8988T (cell line): ENCODE results near the gene ETV7.
A peak's percentile ranks its signal among the peaks of the same experiment; 100 is the strongest.
"Not testable (repeated sequence)": the region's sequence is repeated elsewhere in the genome, so short reads cannot be mapped to it uniquely, and the experiment has no call there.

Experiments used
- DNase-seq: peaks from one replicate; pipeline ENCODE4 v3.0.0; 2011

ETV7 gene

DNA sequence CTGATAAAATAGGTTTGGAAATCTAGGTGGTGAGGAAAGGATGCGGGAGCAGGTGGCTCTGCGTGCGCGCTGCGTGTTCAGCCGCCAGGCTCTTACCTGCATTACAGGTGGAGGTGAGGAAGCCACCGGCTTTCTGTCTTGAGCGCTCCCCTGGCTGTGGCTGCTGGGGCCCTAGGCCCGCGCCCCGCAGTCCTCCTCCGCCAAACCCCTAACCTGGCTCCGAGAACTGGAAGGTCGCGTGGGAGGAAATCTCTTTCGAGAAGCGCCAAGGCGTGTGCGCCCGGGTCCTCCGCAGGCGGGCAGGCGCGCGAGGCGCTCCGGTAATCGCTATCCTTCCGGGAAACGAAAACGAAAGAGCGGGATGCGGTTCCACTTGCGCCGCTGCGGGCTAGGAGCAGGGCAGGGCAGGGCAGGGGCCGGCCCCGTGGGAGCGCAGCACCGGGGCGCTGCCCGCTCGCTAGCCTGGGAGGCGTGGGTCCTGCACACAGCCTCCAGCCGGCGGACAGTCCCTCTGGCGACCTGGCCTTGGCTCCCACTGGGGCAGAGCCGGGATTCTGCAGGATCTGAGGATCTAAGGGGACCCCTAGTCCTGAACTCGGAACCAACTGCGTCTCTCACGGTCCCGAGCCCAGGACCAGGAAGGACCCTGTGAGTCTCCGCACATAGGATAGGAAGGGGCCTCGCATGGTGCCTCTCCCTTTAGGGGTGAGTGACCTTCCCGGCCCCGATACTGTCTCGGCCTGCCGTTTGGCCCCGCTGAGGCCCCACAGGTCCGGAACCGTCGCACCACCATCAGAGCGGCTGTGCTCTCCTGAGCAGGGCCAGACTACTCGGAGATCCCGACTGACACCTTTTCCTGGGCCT lies at the start of gene ETV7:
ETV7 (minus strand) TSS at position 230 of the 864 bp plus-strand sequence; CDS start at position 102, 128 bp downstream.
- no peak for DNase-seq

DNA sequence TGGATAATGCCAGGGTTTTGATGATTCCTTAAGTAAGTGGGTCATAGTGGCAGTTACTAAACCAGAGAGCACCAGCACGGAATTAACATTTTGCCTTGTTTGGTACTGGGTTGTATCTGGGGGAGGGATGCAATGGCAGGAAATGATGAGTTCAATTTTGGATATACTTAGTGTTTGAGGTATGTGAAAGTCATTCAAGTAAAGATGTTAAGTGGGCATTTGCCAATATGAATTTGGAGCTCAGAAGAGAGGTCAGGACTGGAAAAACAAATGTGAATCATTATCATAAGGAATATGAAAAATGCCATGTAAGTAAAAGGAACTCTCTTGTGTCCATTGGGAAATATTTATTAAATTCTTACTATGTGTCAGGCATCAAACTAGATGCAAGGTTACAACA lies 49.0 kb upstream of the ETV7 start:
- no peak for DNase-seq

DNA sequence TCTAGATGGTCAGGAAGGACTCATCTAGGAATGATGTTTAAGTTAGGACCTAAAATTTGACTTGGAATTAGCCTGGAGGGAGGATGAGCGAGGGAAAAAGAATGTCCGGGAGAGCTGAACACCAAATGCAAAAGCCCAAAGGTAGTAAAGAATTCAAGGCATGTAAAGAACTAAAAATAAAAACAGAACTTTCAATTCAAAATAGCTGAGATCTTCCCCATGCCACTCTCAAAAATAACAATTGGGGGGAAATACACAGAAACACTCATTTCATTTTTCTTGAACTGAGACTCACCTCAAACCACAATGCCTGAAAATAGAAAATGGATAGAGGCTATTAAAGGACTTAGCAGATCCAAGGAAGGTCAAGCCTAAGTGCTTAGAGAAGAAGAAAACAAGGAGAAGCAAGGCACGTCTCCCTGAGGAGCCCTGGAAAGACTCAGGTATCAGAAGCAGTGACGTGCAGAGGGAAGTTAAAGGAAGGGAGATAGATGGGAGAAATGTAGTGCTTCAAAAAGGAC lies 44.7 kb upstream of the ETV7 start:
- no peak for DNase-seq

DNA sequence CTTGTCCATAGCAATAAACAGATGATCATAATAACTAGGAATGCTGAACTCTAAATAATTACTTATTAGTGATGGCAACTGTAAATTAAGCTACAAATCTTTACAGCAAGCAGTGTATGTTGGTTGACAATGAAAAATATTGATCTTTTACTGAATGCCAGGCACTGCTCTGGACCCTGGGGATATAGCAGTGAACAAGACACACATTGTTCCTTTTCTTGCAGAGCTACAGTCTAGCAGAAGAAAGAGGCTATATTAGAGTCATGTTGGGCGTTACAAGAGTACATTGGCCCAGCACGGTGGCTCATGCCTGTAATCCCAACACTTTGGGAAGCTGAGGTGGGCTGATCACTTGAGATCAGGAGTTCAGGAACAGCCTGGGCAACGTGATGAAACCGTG lies 43.7 kb upstream of the ETV7 start:
- DNase-seq: no peak

DNA sequence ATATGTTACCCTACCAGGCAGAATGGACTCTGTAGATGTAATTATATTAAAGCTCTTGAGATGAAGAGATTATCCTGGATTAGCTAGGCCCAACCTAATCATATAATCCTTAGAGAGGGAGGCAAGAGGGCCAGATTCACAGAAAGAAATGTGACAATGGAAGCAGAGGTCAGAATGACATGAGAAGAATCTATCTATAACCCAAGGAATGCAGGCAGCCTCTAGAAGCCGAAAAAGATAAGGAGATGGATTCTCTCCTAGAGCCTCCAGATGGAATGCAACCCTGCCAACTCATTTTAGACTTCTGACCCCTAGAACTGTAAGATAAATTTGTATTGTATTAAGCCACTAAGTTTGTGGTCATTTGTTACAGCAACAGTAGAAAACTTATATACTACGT lies 42.9 kb upstream of the ETV7 start:
- no peak for DNase-seq

GRCh38 chr6:36428911-36429310 lies 41.4 kb upstream of the ETV7 start:
- DNase-seq: no peak

DNA sequence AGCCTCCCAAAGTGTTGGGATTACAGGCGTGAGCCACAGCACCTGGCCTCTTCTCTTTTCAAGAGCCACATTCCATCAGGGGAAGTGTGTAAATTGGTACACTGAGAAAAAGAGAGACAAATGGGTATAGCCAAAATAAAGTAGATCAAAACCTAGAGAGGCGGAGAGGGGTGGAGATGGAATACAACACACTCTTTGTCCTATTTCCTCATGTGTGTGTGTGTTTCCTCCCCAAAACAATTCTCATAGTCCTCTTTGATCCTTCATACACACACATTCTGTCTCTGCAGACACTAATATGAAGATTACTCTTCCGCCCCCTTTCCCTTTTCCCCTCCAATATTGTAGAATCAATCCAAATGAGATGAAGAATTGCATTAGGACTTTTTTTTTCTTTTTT lies 39.2 kb upstream of the ETV7 start:
- DNase-seq: no peak

- DNase-seq: peak; percentile 73
These were observed 35.8 kb upstream of the ETV7 start for GRCh38 chr6:36423101-36423824.

- no peak for DNase-seq
These were observed 35.2 kb upstream of the ETV7 start for GRCh38 chr6:36422714-36423100.

GRCh38 chr6:36419310-36419709 lies 31.8 kb upstream of the ETV7 start:
- no peak for DNase-seq

GRCh38 chr6:36418558-36418957 lies 31.1 kb upstream of the ETV7 start:
- DNase-seq: no peak

DNA sequence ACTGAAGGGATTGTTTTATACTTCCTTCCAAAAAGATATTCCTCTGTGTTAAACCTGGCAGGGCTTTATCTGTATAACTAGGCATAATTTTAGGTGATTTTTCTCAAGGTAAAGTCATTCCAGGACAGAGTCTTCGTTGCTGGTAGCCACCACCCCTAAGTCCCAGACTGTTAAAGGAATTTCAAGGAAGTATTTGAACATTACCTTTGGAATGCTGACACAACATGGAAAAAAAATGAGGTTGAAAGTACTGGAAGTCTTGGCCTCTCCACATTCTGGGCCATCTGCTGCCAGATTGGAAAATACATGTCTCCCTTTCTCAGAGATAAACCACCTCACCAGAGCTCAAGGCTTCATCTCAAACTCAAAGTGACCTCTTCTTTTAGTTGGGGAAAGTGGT lies 27.0 kb upstream of the ETV7 start:
- no peak for DNase-seq

DNA sequence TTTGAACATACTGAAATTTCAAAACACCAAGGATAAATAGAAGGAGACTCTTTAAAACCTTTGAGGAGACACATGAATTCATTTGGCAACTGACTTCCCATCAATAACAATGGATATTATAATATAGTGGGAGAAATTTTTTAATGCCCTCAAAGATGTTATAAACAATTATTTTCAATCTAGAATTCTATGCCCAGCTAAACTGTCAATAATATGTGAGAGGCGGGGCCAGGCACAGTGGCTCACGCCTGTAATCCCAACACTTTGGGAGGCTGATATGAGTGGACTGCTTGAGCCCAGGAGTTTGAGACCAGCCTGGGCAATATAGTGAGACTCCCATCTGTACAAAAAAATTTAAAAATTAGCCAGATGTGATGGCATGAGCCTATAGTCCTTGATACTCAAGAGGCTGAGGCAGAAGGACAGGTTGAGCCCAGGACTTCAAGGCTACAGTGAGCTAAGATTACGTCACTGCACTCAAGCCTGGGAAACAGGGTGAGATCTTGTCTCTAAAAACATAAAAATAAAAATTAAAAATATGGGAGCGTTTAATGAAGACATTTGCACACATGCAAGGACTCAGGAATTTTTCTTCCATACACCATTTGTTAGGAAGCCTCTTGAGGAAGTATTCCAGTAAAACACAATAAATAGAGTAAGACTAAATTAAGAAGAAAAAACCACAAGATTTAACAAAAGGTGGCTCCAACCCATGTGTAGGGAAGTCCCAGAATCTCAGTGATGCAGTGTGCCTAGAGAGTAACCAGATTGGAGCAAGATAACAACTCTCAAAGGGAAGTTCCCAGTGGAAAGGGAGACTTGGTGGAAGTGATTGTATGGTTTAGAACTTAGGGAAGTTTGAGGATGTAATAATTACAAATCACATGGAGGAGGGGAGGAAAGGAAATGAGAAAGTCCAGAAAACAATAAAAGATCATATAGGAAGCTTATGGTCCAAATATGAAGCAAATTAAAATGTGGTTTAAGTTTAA lies 26.3 kb upstream of the ETV7 start:
- DNase-seq: no peak

GRCh38 chr6:36409718-36410117 lies 22.2 kb upstream of the ETV7 start:
- not testable (repeated sequence) for DNase-seq

GRCh38 chr6:36404164-36404563 lies 16.7 kb upstream of the ETV7 start:
- DNase-seq: no peak

DNA sequence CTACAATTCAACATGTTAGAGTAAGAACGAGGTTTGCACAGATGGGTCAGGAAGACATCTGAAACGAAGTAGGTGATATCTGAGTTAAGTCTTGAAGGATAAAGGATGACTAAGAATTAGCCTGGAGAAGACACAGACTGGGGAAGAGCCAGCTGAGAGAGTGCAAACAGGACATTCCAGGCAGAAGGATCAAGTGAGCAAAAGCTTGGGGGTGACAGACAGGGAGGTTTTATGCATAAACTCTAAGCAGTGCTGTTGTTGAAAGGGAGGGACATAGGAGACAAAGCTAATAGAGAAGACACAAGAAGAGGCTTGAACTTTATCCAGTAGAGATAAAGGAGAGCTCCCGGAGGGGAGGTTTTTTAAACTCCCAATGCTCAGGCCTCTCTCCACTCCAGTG lies 15.0 kb upstream of the ETV7 start:
- DNase-seq: no peak

DNA sequence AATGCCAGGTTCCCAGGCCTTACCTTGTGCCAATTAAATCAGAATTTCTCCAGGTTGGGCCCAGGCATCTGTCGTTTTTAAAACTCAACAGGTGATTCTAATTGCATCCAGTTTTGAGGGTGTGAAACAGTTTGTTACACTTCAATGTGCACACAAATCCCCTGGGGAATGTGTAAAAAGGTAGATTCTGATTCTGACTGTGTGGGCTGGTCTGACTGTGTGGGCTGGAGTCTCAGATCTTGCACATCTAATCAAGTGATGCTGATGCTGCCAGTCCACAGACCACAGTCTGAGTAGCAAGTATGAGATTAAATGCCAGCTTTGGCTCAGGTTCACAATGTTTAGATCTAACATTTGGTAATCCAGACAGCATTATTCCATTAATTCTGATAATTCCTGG lies 12.5 kb upstream of the ETV7 start:
- DNase-seq: no peak

DNA sequence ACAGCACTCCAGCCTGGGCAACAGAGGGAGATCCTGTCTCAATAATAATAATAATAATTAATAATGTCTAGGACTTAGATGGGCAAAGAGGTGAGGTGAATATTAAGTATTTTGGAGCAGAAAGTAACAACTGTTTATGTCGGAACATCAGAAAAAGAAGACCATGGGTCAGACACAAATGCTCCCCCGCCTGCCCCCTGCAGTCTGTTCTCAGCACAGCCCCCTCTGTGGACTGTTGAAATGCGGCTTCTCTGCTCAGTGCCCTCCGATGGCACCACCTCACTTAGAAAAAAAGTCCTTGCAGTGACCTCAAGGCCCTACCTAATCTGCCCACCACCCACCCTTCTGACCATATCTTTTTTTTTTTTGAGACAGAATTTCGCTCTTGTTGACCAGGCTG lies 5.2 kb upstream of the ETV7 start:
- DNase-seq: no peak

- DNase-seq: no peak
These were observed 1.9 kb upstream of the ETV7 start for GRCh38 chr6:36389353-36389752.

GRCh38 chr6:36386495-36387439 lies 702 bp downstream of the ETV7 start:
- DNase-seq: peak; percentile 69

DNA sequence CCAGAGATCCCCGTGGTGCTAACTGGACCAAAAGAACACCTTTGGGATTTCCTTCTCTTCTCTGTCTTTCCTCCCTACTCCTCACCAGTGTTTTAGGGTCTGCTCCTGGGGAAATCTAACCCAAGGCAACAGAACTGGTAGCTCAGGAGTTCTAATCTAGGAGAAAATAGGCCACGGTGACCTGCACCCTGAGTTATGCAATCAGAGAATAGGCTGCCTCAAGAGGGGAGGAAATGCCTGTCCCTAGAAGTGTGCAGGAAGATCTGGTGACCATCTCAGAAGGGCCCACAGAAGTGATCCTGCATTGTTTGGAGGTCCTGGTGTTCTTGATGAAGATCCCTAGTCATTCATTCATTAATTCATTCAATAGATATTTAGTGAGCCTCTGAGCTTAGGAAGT lies 3.4 kb downstream of the ETV7 start:
- DNase-seq: no peak

- DNase-seq: no peak
These were observed 3.9 kb downstream of the ETV7 start for GRCh38 chr6:36383606-36384005.
